ENCODE results near the gene ABCB7.
A peak's percentile ranks its signal among the peaks of the same experiment; 100 is the strongest.
"Not testable (repeated sequence)": the region's sequence is repeated elsewhere in the genome, so short reads cannot be mapped to it uniquely, and the experiment has no call there.

Gene ABCB7

DNA sequence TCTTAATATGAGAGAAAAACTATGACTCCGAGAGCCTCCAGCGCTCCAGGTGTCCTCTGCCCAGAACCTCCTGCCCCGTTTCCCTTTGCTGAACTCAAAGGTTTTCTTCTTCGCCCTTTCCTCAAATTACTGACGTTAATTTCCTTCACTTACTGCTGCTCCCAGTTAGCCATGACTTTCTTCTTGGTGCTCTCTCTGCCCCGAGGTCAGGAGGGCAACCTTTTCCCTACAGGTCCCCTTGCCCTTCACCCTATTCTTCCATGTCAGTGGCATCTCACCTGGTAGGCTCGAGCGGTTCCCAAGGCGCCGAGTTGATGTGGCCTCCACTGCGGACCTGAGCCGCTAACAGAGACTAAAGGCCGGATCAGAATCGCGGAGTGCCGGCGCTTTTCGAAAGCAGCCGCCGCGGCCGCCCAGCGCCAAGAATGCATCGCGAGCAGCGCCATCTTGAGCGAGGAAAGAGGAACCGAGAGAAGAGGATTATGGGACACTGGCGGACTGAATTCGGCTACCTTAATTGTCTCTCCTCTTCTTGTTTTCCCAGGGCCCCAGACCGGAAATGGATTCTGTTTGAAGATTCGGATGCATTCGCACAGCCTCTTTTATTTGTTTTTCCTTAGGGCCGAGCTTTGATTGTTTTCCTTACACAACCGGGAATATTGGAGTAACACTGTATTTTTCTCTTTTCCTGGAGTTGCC, at the start of gene ABCB7:
Gene ABCB7 (minus strand): TSS at position 457 of the 699 bp plus-strand sequence. CDS start 11 bp downstream, at position 446.
- DNase-seq (ENCODE audit: low read depth, low spot score), result peak; percentile 18

- not testable (repeated sequence) for DNase-seq (ENCODE audit: low read depth, low spot score)
Observed at GRCh38 chrX:75188415-75189206, 32.5 kb upstream of the ABCB7 start.

DNA sequence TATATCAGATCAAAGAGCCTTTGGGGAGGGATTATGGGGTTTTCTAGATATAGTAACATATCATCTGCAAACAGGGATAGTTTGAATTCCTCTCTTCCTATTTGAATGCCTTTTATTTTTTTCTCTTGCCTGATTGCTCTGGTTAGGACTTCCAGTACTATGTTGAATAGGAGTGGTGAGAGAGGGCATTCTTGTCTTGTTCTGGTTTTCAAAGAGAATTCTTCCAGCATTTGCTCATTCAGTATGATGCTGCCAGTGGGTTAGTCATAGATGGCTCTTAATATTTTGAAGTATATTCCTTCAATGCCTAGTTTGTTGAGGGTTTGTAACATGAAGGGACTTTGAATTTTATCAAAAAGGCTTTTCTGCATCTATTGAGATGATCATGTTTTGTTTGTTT, 25.6 kb upstream of the ABCB7 start:
- no peak for DNase-seq (ENCODE audit: low read depth, low spot score)

GRCh38 chrX:75179536-75180293, 23.6 kb upstream of the ABCB7 start:
- DNase-seq (ENCODE audit: low read depth, low spot score), result not testable (repeated sequence)

GRCh38 chrX:75172257-75172890, 16.3 kb upstream of the ABCB7 start:
- not testable (repeated sequence) for DNase-seq (ENCODE audit: low read depth, low spot score)

DNA sequence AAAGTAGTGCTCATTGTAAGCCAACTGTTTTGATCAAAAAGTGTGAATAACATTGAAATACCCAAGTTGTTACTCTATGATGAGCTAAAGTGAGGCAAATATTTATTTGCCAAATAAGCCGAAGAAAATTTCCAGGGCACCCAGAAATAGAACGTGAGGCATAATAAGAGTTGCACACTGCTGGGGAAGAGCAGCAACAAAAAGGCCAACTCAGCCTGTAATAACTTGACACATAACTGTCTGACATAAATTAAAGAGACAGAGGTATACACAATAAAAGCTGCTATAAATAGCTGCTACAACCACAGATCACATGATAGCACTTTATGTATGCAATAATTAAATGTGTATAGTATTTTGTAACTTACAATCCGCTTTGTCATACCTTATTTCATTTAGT, 2.0 kb upstream of the ABCB7 start:
- DNase-seq (ENCODE audit: low read depth, low spot score), result no peak

GRCh38 chrX:75156531-75156945, 455 bp upstream of the ABCB7 start:
- DNase-seq (ENCODE audit: low read depth, low spot score), result peak; percentile 4

- DNase-seq (ENCODE audit: low read depth, low spot score), result no peak
Observed at GRCh38 chrX:75155447-75155826, 646 bp downstream of the ABCB7 start.

DNA sequence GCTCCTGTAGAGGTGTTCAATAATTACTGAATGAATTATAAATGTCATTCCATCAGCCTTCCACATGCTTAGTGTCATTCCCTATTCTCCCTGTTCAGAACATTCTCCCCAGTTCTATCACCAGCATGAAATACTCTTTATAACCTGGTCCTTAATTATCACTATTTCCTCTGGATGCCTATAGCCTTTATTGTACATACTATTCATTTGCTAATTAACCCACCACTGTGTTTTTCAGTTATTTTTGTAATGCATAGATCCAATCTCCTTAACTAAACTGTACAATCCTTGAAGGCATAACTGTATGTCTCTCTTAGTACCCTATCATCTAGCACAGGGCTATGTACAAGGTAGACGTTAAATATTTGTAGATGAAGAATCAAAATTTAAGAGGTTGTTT, 1.2 kb downstream of the ABCB7 start:
- no peak for DNase-seq (ENCODE audit: low read depth, low spot score)

GRCh38 chrX:75151827-75152592, 4.1 kb downstream of the ABCB7 start:
- no peak for DNase-seq (ENCODE audit: low read depth, low spot score)

- DNase-seq (ENCODE audit: low read depth, low spot score), result no peak
Observed at GRCh38 chrX:75149654-75150053, 6.4 kb downstream of the ABCB7 start.

DNA sequence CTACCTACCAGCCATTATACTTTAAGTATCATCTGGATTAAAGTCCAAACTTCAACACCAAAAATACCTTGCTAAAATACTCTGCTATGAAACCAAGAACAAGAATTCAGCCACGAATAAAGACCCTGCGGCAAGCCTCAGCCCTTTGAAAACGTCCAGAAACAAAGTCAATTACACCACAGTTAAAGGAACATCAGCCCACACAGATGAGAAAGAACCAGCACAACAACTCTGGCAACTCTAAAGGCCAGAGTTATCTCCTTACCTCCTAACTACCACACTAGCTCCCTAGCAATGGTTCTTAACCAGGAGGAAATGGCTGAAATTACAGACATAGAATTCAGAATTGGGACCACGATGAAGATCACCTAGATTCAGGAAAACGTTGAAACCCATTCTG, 23.4 kb downstream of the ABCB7 start:
- DNase-seq (ENCODE audit: low read depth, low spot score), result no peak

DNA sequence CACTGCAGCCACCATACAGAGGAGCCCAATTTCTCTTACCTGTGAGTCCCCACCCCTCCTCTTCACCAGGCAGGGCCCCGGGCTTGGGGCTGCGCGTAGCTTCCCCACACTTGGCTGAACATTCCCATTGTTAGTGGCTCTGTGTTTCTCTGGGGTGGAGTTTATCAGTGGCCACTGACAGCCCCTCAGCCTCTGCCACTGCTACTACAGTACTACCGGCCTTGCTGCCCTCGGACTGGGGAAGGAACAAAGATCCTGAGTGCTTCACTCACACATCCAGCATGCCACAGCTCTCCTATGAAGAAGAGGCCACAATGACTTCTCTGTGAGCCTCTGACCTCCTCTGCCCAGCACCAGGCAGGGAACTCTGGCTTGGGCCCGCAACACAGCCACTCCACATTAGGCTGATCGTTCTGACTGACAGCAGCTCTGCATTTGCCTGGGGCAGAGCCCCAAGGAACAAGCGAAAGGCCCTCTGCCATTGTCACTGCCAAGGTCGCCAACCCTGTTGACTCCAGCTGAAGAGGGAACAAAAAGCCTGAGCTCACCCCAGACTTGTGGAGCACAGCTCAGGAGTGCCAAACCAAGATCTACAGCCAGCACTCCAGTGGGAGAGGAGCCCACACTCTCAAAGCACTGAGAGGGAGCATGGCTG, 24.0 kb downstream of the ABCB7 start:
- DNase-seq (ENCODE audit: low read depth, low spot score), result no peak

DNA sequence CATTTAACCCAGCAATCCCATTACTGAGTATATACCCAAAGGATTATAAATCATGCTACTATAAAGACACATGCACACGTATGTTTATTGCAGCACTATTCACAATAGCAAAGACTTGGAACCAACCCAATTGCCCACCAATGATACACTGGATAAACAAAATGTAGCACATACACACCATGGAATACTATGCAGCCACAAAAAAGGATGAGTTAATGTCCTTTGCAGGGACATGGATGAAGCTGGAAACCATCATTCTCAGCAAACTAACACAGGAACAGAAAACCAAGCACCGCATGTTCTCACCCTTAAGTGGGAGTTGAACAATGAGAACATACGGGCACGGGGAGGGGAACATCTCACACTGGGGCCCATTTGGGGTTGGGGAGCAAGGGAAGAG, 27.0 kb downstream of the ABCB7 start:
- not testable (repeated sequence) for DNase-seq (ENCODE audit: low read depth, low spot score)

DNA sequence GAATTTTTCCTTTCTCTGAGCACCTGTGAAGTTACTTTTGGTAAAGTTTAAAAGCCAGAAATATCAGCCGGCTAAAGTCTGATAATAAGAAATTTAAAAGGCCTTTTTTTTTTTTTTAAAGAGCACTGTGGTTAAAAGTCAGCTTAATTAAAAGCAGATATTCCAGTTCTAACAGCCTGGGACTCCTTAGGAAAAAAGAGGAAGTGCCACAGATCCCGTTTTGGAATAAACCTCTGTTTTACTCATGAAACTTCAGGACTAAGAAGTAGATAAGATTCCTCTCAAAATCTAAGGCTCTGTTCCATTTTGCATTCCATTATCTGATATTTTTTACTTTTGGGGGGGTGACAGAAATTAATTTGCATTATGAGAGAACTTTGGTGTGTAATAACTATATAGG, 37.8 kb downstream of the ABCB7 start:
- DNase-seq (ENCODE audit: low read depth, low spot score), result no peak

DNA sequence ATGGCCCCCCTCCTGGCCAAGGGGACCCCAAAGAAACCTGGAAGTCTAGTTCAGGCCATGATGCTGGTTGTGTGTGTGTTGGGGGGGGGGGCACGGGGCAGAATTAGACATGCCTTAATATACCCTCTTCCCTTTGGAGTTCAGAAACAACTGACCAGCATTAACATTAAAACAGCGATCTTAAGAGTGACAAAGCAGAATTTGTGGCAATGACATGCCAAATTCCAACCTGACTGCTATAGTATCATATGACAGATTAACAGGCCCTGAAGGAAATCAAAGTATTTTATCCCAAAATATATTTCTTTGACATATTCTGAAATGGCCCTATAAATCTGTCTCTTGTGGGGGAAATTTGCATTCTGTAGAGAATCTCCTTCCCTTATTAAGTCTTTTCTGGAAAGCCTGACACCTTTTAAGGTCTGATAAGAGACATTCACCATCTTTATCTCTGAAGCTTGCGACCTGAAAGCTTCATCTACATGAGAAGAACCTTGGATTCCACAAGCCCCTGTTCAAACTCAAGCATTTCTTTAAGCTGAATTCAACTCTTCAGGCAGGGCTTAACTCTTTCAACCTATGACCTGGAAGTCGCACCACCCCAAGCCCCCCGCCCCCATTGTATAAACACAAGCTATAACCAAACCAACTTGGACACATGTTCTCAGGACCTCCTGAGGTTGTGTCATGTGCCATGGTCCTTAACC, 40.2 kb downstream of the ABCB7 start:
- DNase-seq (ENCODE audit: low read depth, low spot score), result no peak

DNA sequence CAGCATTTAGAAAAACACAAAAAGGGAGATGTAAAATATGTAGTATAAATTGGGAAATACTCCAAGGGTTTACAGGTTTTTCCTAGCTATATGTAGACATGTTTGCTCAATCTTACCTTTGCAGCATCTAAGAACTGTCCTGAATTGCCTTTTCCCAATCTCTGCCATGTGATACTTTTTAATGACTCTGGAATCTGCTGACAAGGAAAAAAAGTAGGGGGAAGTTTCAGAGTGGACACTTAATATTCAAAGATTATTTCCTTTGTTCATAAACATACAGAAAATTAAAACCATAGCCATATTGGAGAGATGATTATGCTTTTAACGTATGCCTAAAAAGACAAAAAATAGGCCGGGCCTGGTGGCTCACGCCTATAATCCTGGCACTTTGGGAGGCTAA, 41.4 kb downstream of the ABCB7 start:
- DNase-seq (ENCODE audit: low read depth, low spot score), result no peak

DNA sequence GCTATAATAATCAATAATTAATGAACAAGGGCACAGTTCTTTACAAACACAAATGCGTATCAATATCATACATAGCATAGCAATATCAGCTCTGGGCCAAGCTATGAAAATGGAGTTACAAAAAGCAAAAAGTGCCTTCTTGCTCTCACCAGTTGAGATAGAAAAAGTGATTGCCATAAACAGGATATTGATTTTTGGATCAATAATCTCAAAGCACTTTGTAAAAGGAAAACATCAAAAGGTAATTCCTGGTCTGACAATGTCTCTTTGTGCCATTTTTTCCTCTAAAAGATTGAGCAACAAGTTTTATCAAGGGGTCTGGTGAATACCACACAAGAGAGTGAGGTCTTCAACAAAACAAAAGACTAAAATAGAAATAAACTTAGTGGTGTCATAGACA, 42.4 kb downstream of the ABCB7 start:
- no peak for DNase-seq (ENCODE audit: low read depth, low spot score)

GRCh38 chrX:75107863-75108509, 48.1 kb downstream of the ABCB7 start:
- no peak for DNase-seq (ENCODE audit: low read depth, low spot score)
